ENCODE results near the gene ZNF423. TPM values are rescaled to one million over a fixed set of nuclear protein-coding genes. Genes with fewer than 3 reads are reported as not detected.

The ZNF423 gene
- total RNA-seq, 1 donor from 2014 or later, result 0.69 TPM

DNA sequence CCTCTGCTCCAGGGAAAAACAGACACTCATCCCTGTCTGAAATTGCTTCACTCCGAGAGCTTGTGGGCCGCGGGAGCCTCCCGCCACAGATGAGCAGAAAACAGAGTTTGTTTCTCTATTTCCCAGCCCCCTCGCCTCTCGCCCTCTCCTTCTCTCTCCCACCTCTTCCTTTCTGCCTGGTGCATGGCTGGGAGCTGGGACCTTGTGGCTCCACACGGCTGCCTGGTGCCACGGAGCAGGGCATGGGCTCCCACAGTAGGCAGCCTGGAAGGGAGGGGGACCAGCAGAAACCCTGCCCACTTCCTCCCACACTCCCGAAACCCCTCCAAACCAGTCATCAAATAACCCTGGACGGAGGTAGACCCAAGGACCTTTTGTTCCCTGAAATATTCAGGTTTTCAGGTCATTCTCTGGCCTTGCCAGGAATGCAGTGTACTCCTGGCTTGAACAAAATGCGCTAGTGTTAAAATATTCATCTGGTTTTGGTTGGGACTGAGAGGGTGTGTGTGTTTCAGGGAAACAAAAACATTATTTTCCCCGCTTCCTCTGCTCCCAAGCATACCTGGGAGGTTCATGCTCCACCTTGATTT lies 277.4 kb downstream of the ZNF423 start:
- H3K4me3 ChIP-seq (ENCODE audit: low read depth, low read length), result no peak overlapping the region
- no peak for DNase-seq (ENCODE audit: low read depth)
- TF ChIP-seq, protein P1, sequence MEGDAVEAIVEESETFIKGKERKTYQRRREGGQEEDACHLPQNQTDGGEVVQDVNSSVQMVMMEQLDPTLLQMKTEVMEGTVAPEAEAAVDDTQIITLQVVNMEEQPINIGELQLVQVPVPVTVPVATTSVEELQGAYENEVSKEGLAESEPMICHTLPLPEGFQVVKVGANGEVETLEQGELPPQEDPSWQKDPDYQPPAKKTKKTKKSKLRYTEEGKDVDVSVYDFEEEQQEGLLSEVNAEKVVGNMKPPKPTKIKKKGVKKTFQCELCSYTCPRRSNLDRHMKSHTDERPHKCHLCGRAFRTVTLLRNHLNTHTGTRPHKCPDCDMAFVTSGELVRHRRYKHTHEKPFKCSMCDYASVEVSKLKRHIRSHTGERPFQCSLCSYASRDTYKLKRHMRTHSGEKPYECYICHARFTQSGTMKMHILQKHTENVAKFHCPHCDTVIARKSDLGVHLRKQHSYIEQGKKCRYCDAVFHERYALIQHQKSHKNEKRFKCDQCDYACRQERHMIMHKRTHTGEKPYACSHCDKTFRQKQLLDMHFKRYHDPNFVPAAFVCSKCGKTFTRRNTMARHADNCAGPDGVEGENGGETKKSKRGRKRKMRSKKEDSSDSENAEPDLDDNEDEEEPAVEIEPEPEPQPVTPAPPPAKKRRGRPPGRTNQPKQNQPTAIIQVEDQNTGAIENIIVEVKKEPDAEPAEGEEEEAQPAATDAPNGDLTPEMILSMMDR (conservative IDR thresholded peaks at IDR 0.05; ENCODE audit: low read depth, low read length), result no peak

DNA sequence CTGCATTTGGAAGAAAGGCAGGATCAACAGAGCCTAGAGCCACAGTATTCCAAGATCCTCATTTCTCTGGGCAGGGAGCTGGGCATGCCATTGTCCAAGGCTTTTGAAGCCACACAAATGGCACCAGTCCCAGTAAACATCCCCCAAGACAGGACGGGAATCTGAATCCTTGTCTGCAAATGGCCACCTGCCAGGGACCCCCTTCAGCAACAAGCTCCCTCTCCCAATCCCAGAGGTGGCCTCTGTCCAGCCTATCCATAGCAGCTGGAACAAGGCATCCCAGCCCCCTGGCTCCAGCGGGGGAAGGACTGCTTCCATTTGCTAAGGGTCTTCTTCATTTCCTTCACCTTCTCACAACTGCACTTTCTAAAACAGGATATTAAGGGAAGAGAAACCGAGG lies 277.9 kb downstream of the ZNF423 start:
- H3K4me3 ChIP-seq (ENCODE audit: low read depth, low read length), result no peak overlapping the region
- TF ChIP-seq, protein P1 (conservative IDR thresholded peaks at IDR 0.05; ENCODE audit: low read depth, low read length), result no peak
- DNase-seq (ENCODE audit: low read depth), result no peak

DNA sequence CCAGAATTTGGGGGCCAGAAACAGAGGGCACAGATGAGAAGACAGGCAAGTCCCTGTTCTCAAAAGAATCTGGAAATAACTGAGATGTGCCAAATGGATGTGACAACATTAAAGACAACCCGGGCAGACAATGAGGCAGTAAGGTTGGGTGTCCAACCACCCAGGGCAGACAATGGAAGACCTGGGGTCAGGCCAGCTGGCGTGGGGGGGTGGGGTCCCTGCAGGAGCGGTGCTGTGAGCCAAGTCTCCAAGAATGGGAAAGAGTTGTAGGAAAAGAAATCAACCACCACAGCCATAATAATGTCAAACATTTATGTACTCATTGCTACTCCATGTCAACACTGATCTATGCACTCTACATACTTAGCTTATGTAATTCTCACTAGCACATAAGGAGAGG lies 279.0 kb downstream of the ZNF423 start:
- no peak for DNase-seq (ENCODE audit: low read depth)
- no peak overlapping the region for H3K4me3 ChIP-seq (ENCODE audit: low read depth, low read length)
- TF ChIP-seq, protein P1 (conservative IDR thresholded peaks at IDR 0.05; ENCODE audit: low read depth, low read length), result no peak

DNA sequence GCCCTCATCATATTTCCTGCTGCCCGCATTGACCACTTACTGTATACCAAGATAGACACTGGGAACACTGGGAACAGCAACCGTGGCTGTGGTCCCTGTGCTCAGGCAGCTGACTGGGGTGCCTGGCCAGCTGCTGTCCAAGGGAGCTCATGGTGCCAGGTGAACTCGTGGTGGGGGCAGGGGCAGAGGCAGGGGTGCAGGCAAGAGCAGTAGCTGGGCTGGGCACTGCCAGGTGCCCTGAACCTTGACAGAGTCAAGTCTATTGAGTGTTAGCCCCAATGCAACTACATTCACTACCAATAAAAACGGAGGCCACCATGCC lies 279.8 kb downstream of the ZNF423 start:
- H3K4me3 ChIP-seq (ENCODE audit: low read depth, low read length), result no peak overlapping the region
- TF ChIP-seq, protein P1 (conservative IDR thresholded peaks at IDR 0.05; ENCODE audit: low read depth, low read length), result no peak
- no peak for DNase-seq (ENCODE audit: low read depth)

DNA sequence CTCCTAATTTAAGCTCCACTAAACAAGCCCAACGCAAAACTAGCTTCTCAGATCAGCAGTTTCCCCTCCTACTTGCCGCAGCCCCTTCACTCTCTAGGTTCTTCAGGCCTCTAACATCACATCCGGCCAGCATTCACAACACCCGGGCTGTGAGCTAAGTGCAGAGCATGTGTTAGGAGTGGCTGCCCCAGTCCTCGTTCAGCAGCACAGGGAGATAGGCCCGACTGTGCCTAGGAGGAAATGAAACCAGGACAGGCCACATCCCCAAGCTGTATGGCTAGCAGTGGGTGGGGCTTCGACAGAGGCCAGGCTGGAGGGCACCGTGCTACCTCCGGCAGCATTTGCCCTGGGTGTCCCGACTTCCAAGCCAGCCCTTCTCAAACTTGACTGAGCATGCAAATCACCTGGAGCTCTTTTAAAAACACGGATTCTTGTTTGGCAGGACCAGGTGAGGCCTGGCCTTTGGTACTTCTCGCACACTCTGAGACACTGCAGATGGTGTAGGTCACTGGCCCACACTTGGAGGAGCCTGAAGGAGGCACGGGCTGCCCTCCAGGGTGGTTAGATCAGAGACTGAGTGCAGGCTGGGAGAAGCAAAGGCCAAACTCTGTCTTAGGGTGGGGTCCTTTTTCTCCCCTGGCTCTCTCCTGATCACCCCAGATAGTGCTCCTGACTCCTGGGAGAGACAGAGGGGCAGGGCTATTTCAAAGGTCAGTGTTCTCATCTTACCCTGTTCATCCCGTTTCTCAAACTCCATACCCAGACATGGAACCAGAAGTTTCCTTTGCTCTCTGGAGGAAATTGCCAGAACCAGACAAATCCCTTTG lies 280.4 kb downstream of the ZNF423 start:
- TF ChIP-seq, protein P1 (conservative IDR thresholded peaks at IDR 0.05; ENCODE audit: low read depth, low read length), result no peak
- no peak for DNase-seq (ENCODE audit: low read depth)
- no peak overlapping the region for H3K4me3 ChIP-seq (ENCODE audit: low read depth, low read length)

DNA sequence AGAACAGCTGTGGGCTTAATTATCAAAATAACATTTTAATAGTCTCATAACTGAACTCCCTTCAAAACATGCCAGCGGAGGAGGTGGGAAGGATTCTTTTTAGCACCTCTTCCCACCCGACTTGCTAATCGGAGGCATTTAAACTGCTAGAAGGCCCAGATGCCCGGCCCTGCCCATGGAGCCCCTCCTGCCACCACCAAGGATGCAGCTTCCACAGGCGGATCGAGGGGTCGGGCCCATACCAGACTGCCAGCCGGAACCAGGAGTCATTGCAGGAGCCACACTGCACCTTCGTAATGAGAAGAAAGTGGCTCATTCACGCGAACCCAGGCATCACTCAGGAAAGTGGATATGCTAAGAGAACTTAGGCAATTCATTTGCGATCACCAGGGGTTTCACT lies 281.1 kb downstream of the ZNF423 start:
- no peak for DNase-seq (ENCODE audit: low read depth)
- H3K4me3 ChIP-seq (ENCODE audit: low read depth, low read length), result no peak overlapping the region
- TF ChIP-seq, protein P1 (conservative IDR thresholded peaks at IDR 0.05; ENCODE audit: low read depth, low read length), result no peak

DNA sequence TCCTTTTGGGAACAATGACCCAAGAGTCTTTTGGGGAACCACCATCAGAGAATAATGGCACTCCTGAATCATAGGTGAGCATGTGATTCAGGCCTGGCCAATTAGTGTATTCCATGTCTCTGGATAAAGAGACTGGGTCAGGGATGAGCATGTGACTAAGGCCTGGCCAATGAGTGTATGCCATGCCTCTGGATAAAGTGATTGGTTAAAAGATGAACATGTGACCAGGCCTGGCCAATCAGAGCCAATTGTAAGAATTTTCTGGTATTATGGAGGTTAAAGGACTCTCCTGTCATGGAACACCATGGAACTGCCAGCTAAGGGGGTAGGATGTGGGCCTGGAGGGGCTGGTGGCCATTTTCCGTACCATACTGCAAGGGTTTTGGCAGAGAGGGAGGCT lies 288.0 kb downstream of the ZNF423 start:
- TF ChIP-seq, protein P1 (conservative IDR thresholded peaks at IDR 0.05; ENCODE audit: low read depth, low read length), result no peak
- H3K4me3 ChIP-seq (ENCODE audit: low read depth, low read length), result no peak overlapping the region
- DNase-seq (ENCODE audit: low read depth), result no peak
